Left hindlimb (tissue), 1 donor: Measurements from ENCODE around the gene GLYATL2.

ENCODE experiments used
- DNase-seq: peaks from one replicate; pipeline ENCODE4 v3.0.0-alpha.2; 2018

Gene GLYATL2

DNA sequence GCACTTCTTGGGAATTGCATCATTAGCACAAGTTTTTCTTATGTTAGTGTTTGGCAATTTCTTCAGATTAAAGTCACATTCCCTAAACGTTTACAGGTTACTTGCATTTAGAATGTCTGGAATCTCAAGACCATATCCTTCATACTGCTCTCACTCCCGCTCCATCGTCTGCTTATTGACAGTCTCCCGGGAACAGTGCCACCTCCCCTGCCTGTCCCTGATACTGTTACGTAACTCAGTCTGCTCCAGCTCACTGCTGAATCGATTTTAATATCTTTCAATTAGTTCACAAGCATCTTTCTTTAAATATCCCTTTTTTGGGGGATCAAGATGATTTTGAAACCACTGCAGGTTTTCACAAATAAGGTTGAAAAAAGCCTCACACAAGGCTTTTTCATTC, 48.2 kb downstream of the GLYATL2 start:
- DNase-seq: no peak

DNA sequence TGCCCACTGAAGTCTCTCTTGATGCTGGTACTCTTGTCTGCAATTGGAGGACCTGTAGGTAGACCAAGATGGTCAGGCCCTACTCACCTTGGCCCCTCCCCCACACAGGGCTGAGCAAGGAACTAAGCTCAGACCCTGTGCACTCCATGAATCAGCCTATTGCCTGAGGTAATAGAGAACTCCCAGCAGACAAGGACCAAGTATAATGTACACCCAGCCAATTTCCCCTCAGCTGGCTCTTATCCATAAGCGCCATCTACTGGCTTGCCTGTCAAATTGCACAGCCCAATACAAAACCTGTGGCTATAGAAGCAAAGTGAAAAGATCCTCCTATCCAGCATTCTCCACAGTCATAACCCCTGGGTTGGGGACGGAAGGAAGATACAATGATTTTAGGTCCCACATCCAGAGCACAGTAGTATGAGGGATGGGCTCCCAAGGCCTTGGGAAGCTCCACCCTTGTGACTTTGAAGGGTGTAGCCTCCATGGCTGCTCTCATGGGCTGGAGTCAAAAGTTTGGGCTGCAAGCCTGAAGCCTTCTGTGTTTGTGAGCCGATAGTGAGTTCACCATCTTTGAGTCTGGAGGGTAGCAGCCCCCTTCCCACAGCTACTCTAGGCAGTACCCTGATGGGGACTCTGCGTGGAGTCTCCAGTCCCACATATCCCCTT, 56.0 kb downstream of the GLYATL2 start:
- DNase-seq: no peak

DNA sequence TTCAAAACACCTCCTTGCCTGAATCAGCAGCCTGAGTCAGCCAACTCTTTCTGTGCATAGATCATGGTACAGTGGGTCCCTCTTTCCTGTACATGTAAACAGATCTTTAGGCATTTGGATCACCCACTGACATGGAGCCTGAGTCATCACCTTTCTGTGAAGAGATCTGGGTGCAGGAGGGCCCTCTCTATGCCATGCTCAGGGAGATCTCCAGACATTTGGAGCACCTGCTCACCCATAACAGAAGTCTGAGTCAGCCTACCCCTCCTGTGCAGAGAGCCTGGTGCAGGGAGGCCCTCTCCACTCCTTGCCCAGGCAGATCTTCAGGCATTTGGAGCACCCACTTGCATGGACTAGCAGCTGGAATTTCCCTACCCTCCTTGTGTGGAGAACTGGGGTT, 56.6 kb downstream of the GLYATL2 start:
- no peak for DNase-seq

DNA sequence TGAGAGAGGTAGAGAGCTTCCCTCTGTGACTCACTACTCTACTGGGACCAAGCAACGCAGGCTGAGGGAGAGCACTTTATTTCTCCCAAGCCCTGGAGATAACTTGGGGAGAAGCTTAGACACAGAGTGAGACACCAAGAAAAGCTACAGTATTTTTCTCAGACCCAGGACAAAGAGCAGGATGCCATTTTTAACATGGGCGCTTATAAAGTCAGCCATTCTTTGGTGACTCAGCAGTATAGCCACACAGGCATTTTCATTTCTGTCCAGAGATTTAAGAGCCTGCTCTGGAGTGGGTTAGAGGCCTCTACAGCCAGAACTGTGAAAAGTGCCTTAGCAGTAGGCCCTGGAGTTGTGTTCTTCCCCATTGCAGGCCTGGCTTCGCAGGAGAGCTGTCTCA, 57.8 kb downstream of the GLYATL2 start:
- no peak for DNase-seq

DNA sequence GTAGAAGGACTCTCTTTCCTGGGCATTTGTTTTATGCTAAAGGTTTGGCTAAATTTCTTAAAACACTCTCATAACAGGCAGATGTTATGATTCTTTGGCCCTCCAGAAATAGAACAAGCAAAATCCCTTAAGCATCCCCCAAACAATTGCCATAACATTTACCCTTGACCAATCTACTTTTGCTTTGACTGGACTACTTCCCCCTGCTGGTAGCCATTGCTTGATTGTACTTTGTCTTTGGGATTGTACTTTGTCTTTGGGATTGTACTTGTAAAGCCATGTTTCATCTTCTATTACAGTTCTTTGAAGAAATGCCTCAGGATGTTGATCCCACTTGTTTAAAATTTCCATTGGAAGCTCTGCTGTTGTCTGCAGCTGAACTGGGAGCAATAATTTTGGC, 59.5 kb downstream of the GLYATL2 start:
- DNase-seq: no peak
